Measurements from ENCODE around the gene ZC3H12C. TPM values are rescaled to one million over a fixed set of nuclear protein-coding genes. Genes with fewer than 3 reads are reported as not detected.

The ZC3H12C gene
- total and polyA plus RNA-seq, 2 of the 13 experiments (the other 11 are each of a cell fraction or from before 2014, with no cell fraction given) = 2.4 to 5.7 TPM

DNA sequence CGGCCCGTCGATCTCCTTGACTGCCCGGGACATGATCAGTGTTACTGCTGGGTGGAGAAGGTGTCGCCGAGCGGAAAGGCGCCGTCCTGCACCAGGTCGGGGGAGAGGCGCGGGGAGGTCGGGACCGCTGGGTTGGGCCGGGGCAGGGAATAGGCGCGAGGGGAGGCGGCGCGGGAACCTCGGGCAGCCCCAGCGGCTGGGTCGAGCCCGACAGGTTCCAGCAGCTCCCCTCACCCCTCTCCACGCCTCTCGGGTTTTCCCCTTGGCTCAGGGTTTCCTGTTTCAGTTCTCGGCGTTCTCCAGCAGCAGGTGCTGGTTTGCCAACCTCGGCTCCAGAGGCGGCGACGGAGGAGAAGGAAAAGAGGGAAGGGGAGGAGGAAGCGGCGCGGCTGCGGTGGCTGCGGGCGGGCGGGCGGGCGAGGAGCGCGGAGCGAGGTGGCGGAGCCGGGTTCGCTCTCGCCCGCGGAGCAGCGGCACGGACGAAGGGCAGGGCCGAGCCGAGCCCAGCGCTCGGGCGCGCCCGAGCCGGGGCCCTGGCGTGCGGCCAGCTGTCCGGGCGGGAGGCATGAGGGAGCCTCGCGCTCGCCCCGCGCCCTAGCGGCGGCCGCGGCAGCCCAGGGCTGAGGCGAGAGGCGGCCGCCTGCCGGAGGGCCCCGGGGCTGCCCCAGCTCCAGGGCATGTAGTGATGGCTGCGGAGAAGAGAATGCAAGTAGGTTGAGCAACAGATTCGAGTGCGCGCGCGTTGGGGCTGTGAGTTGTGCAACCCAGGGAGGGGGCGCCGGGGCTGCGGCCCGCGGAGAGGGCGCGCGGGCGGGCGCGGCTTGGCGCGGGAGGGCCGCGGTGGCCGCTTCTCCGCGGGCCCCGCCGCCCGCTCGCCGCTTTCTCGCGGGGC, at the start of gene ZC3H12C (continued):
- TF ChIP-seq REL (CRISPR knock-in tag; conservative IDR thresholded peaks at IDR 0.05) (no peak), ZNF598 (CRISPR knock-in tag; IDR thresholded peaks at IDR 0.05; ENCODE audit: borderline replicate concordance) (0 out of 2 replicates have a peak, but pooled peaks have one; percentile 40), KMT2B (CRISPR knock-in tag; IDR thresholded peaks at IDR 0.05) (peak; percentile 57), ZNF337 (CRISPR knock-in tag; IDR thresholded peaks at IDR 0.05; ENCODE audit: borderline replicate concordance, low read depth) (peak; percentile 75; the same call in 1 of the 2 replicates), MIER3 (CRISPR knock-in tag; IDR thresholded peaks at IDR 0.05; ENCODE audit: borderline replicate concordance) (no peak), YY1 (IDR thresholded peaks at IDR 0.05; ENCODE audit: insufficient read depth, insufficient replicate concordance, low read depth, low read length) (peak; percentile 74), ZNF274 (CRISPR knock-in tag; IDR thresholded peaks at IDR 0.05) (peak; percentile 20; the same call in 1 of the 2 replicates), AGO1 (IDR thresholded peaks at IDR 0.05; ENCODE audit: low read depth, low read length, poor library complexity, severe bottlenecking) (peak; percentile 13), FOXA3 (CRISPR knock-in tag; IDR thresholded peaks at IDR 0.05) (no peak), GATAD2A (CRISPR knock-in tag; IDR thresholded peaks at IDR 0.05) (peak; percentile 24; the same call in 1 of the 2 replicates), HDAC1 (CRISPR knock-in tag; IDR thresholded peaks at IDR 0.05) (peak; percentile 69), ZMYM4 (CRISPR knock-in tag; IDR thresholded peaks at IDR 0.05) (peak; percentile 4; the same call in 1 of the 2 replicates), KDM2A (CRISPR knock-in tag; IDR thresholded peaks at IDR 0.05; ENCODE audit: borderline replicate concordance, low read depth) (peak; percentile 59; the same call in 1 of the 2 replicates), ZSCAN30 (CRISPR knock-in tag; IDR thresholded peaks at IDR 0.05) (no peak; the same call in 1 of the 2 replicates), ZBTB20 (CRISPR knock-in tag; IDR thresholded peaks at IDR 0.05; ENCODE audit: borderline replicate concordance, low read depth) (peak; percentile 38; the same call in 1 of the 2 replicates), PITX1 (CRISPR knock-in tag; IDR thresholded peaks at IDR 0.05) (0 out of 2 replicates have a peak, but pooled peaks have one; percentile 33), KLF13 (CRISPR knock-in tag; IDR thresholded peaks at IDR 0.05) (no peak), ZFP37 (CRISPR knock-in tag; IDR thresholded peaks at IDR 0.05; ENCODE audit: borderline replicate concordance) (no peak)
- TF ChIP-seq, protein P1, sequence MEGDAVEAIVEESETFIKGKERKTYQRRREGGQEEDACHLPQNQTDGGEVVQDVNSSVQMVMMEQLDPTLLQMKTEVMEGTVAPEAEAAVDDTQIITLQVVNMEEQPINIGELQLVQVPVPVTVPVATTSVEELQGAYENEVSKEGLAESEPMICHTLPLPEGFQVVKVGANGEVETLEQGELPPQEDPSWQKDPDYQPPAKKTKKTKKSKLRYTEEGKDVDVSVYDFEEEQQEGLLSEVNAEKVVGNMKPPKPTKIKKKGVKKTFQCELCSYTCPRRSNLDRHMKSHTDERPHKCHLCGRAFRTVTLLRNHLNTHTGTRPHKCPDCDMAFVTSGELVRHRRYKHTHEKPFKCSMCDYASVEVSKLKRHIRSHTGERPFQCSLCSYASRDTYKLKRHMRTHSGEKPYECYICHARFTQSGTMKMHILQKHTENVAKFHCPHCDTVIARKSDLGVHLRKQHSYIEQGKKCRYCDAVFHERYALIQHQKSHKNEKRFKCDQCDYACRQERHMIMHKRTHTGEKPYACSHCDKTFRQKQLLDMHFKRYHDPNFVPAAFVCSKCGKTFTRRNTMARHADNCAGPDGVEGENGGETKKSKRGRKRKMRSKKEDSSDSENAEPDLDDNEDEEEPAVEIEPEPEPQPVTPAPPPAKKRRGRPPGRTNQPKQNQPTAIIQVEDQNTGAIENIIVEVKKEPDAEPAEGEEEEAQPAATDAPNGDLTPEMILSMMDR (CRISPR knock-in tag; IDR thresholded peaks at IDR 0.05) = peak; percentile 52
- TF ChIP-seq, protein P2, sequence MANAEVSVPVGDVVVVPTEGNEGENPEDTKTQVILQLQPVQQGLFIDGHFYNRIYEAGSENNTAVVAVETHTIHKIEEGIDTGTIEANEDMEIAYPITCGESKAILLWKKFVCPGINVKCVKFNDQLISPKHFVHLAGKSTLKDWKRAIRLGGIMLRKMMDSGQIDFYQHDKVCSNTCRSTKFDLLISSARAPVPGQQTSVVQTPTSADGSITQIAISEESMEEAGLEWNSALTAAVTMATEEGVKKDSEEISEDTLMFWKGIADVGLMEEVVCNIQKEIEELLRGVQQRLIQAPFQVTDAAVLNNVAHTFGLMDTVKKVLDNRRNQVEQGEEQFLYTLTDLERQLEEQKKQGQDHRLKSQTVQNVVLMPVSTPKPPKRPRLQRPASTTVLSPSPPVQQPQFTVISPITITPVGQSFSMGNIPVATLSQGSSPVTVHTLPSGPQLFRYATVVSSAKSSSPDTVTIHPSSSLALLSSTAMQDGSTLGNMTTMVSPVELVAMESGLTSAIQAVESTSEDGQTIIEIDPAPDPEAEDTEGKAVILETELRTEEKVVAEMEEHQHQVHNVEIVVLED (CRISPR knock-in tag; IDR thresholded peaks at IDR 0.05; ENCODE audit: borderline replicate concordance) = peak; percentile 23; the same call in 1 of the 2 replicates
- TF ChIP-seq, protein P3, sequence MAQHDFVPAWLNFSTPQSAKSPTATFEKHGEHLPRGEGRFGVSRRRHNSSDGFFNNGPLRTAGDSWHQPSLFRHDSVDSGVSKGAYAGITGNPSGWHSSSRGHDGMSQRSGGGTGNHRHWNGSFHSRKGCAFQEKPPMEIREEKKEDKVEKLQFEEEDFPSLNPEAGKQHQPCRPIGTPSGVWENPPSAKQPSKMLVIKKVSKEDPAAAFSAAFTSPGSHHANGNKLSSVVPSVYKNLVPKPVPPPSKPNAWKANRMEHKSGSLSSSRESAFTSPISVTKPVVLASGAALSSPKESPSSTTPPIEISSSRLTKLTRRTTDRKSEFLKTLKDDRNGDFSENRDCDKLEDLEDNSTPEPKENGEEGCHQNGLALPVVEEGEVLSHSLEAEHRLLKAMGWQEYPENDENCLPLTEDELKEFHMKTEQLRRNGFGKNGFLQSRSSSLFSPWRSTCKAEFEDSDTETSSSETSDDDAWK (CRISPR knock-in tag; IDR thresholded peaks at IDR 0.05) = no peak
- TF ChIP-seq, protein P4, sequence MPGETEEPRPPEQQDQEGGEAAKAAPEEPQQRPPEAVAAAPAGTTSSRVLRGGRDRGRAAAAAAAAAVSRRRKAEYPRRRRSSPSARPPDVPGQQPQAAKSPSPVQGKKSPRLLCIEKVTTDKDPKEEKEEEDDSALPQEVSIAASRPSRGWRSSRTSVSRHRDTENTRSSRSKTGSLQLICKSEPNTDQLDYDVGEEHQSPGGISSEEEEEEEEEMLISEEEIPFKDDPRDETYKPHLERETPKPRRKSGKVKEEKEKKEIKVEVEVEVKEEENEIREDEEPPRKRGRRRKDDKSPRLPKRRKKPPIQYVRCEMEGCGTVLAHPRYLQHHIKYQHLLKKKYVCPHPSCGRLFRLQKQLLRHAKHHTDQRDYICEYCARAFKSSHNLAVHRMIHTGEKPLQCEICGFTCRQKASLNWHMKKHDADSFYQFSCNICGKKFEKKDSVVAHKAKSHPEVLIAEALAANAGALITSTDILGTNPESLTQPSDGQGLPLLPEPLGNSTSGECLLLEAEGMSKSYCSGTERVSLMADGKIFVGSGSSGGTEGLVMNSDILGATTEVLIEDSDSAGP (CRISPR knock-in tag; IDR thresholded peaks at IDR 0.05; ENCODE audit: borderline replicate concordance) = peak; percentile 45; the same call in 1 of the 2 replicates
